ENCODE results near the gene NPLOC4. TPM values are rescaled to one million over a fixed set of nuclear protein-coding genes. Genes with fewer than 3 reads are reported as not detected.
"Not testable (repeated sequence)": the region's sequence is repeated elsewhere in the genome, so short reads cannot be mapped to it uniquely, and the experiment has no call there.

Gene NPLOC4
- total RNA-seq, 1 donor from 2014 or later = 128 TPM

DNA sequence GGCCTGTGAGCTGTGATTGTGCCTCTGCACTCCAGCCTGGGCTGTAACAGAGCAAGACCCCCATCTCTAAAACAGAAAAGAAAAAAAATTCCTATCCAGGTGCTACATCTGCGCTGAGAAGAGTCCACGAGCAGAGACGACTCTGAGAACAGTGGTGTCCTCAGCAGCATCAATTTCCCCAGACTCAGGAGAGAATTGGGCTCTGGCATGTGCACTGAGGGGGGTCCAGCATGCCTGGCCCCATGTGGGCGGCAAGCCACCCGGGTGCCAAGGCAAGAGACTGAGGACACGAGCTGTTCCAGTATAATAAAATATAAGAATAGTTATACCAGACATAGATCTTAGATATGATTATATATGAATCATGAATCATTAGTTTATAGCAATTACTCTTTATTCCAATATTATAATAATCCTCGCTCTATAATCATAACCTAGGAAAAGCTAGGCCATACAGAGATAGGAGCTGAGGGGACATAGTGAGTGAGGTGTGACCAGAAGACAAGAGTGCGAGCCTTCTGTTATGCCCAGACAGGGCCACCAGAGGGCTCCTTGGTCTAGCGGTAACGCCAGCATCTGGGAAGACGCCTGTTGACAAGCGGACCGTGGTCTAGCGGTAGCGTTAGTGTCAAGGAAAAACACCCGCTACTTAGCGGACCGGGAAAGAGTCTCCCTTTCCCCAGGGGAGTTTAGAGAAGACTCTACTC lies 38.8 kb upstream of the NPLOC4 start:
- intact Hi-C loops (cut with DNase I); H3K27me3 ChIP-seq; H3K27ac ChIP-seq; H3K4me3 ChIP-seq; DNase-seq (ENCODE audit: low spot score in 2 of 2); H3K9me3 ChIP-seq; H3K4me1 ChIP-seq: not testable (repeated sequence)
- TF ChIP-seq, protein P1, sequence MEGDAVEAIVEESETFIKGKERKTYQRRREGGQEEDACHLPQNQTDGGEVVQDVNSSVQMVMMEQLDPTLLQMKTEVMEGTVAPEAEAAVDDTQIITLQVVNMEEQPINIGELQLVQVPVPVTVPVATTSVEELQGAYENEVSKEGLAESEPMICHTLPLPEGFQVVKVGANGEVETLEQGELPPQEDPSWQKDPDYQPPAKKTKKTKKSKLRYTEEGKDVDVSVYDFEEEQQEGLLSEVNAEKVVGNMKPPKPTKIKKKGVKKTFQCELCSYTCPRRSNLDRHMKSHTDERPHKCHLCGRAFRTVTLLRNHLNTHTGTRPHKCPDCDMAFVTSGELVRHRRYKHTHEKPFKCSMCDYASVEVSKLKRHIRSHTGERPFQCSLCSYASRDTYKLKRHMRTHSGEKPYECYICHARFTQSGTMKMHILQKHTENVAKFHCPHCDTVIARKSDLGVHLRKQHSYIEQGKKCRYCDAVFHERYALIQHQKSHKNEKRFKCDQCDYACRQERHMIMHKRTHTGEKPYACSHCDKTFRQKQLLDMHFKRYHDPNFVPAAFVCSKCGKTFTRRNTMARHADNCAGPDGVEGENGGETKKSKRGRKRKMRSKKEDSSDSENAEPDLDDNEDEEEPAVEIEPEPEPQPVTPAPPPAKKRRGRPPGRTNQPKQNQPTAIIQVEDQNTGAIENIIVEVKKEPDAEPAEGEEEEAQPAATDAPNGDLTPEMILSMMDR (IDR thresholded peaks at IDR 0.05) = peak; percentile 47 to 56 (median 48)
- peaks cover 21 to 28% of the 10 kb centered on the region in 2 donors for H3K36me3 ChIP-seq

DNA sequence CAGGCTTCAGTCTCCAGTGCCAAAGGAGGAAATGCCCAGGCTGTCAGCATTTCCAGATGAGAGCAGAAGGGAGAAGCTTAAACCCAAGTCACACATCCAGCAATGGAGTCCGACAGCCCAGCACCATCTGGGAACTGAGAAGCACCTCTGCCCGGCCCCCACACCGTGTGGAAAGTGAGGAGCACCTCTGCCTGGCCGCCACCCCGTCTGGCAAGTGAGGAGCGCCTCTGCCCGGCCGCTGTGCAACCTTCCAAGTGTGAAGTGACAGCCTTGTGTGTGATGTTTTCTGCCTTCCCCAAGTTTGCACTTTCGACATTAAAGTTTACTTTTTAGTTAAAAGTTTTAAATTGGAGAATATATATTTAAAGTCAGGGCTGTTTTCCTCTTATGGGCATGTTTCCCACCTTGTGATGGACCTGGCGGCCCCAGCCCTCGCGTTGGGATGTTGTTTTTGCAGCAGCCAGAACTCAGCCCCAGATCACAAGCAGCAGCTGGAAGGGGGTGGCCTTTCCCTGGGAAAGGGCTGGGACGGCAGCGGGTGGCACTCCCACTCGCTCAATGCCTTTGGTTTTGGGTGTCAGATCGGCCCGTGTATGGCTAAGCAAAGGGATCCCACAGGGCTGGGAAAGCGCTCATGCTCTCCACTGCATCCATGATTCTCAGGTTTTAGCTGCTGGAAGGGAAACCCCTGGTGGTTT lies 36.8 kb upstream of the NPLOC4 start:
- Histone ChIP-seq H3K4me1 (no peaks in the 10 kb centered on the region), H3K36me3 (peaks cover 33 to 44% of the 10 kb centered on the region in 2 donors), H3K27ac (no peak overlapping the region), H3K27me3 (no peaks in the 10 kb centered on the region), H3K4me3 (no peak overlapping the region), H3K9me3 (no peaks in the 10 kb centered on the region)
- TF ChIP-seq, protein P1 (IDR thresholded peaks at IDR 0.05) = no peak
- no peak for DNase-seq (ENCODE audit: low spot score in 2 of 2)
- intact Hi-C loops (cut with DNase I) = no loop called here

DNA sequence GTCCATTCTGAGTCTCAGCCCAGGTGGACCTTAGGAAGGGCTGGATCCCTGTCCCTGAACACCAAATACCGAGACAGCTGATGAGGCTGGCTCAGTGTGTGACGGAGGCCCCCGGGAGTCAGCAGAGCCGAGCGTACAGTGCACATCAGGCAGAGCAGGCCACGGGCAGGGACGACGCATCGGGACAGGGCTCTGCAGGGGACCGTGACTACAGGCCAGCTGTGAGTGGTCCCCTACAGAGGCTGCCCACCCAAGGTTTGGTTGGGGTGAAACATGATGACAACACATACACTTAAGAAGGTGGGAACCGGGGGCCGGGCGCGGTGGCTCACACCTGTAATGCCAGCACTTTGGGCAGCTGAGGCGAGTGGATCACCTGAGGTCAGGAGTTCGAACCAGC lies 36.0 kb upstream of the NPLOC4 start:
- no peak for DNase-seq (ENCODE audit: low spot score in 2 of 2)
- Histone ChIP-seq H3K36me3 (peaks cover 33 to 44% of the 10 kb centered on the region in 2 donors), H3K27ac (no peak overlapping the region), H3K9me3 (no peaks in the 10 kb centered on the region), H3K4me3 (no peak overlapping the region), H3K4me1 (no peaks in the 10 kb centered on the region), H3K27me3 (no peaks in the 10 kb centered on the region)
- TF ChIP-seq, protein P1 (IDR thresholded peaks at IDR 0.05) = no peak
- intact Hi-C loops (cut with DNase I) = no loop called here

DNA sequence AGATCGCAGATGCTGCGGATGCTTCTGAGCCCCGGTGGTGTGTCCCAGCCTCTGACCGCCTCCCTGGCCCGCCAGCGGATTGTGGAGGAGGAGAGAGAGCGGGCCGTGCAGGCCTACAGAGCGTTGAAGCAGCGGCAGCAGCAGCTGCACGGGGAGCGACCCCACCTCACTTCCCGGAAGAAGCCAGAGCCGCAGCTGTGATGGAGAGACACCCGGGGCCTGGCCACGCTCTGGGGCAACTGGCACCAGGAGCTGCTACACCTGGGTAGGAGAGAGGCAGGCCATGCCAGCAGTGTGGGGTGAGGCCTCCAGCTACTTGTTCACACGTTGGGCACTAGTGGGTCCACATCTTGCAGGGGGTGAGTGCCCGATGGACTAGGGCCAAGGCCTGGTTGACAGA lies 35.6 kb upstream of the NPLOC4 start:
- H3K27ac ChIP-seq = no peak overlapping the region
- peaks cover 33 to 44% of the 10 kb centered on the region in 2 donors for H3K36me3 ChIP-seq
- H3K27me3 ChIP-seq = no peaks in the 10 kb centered on the region
- H3K4me3 ChIP-seq = no peak overlapping the region
- intact Hi-C loops (cut with DNase I) = no loop called here
- DNase-seq (ENCODE audit: low spot score in 2 of 2) = no peak
- peaks cover 0 to 3% of the 10 kb centered on the region in 2 donors for H3K4me1 ChIP-seq
- TF ChIP-seq, protein P1 (IDR thresholded peaks at IDR 0.05) = no peak
- H3K9me3 ChIP-seq = no peaks in the 10 kb centered on the region

DNA sequence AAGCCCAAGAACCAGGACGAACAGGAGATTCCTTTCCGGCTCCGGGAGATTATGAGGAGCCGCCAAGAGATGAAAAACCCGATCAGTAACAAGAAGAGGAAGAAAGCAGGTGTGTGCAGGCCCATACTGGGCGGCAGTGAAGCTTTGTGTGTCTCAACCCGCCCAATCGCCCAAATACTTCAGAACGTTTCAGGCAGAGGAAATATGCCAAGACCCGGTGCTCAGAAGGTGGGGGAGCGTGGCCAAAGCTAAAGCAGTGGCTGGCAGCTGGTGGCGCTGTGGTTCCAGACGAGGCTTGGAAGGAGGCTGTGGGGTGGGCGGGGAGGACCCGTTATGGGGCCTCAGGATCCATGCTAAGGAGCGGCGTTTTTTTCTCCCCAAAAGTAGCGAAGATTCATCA lies 30.8 kb upstream of the NPLOC4 start:
- Histone ChIP-seq H3K27me3 (no peaks in the 10 kb centered on the region), H3K27ac (no peak overlapping the region), H3K4me1 (peaks cover 3 to 17% of the 10 kb centered on the region in 2 donors), H3K4me3 (peak overlapping the region in 1 of 2 donors; percentile 68), H3K9me3 (no peaks in the 10 kb centered on the region), H3K36me3 (peaks cover 29 to 36% of the 10 kb centered on the region in 2 donors)
- TF ChIP-seq, protein P1 (IDR thresholded peaks at IDR 0.05) = no peak
- intact Hi-C loops (cut with DNase I) = no loop called here
- DNase-seq (ENCODE audit: low spot score in 2 of 2) = no peak

All from ascending aorta (tissue), 2 donors.